NCI-H128 (cell line): ENCODE data around the gene CCS.
"Not testable (repeated sequence)": the region's sequence is repeated elsewhere in the genome, so short reads cannot be mapped to it uniquely, and the experiment has no call there.

Experiments used
- DNase-seq: peaks from one replicate; lab custom pipeline; 2025; ENCODE audit not compliant: unreplicated experiment; lab: John Stamatoyannopoulos, UW

Gene CCS

DNA sequence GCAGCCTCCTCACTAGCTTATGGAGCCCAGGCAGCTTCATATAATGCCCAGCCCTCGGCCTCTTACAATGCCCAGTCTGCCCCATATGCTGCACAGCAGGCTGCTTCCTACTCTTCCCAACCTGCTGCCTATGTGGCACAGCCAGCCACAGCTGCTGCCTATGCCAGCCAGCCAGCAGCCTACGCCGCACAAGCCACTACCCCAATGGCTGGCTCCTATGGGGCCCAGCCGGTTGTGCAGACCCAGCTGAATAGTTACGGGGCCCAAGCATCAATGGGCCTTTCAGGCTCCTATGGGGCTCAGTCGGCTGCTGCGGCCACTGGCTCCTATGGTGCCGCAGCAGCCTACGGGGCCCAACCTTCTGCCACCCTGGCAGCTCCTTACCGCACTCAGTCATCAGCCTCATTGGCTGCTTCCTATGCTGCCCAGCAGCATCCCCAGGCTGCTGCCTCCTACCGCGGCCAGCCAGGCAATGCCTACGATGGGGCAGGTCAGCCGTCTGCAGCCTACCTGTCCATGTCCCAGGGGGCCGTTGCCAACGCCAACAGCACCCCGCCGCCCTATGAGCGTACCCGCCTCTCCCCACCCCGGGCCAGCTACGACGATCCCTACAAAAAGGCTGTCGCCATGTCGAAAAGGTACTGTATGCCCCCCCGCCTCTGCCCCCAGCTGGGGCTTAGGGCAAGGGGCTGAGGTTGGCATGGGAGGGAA is 32.2 kb downstream of the CCS start:
- DNase-seq = no peak

- no peak for DNase-seq
Measured at GRCh38 chr11:66625752-66626149, 32.8 kb downstream of the CCS start.

DNA sequence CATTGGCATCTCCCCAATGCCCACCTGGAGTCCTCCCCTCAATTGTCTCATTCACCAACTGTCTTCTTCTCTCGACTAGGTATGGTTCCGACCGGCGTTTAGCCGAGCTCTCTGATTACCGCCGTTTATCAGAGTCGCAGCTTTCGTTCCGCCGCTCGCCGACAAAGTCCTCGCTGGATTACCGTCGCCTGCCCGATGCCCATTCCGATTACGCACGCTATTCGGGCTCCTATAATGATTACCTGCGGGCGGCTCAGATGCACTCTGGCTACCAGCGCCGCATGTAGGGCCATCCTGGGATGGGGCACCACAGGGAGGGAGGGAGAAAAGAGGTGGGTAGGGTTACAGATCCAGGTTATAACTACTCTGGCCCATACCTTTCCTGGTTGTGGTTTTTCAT is 33.4 kb downstream of the CCS start:
- DNase-seq = no peak

- DNase-seq = no peak
Measured at GRCh38 chr11:66626926-66627325, 33.9 kb downstream of the CCS start.

DNA sequence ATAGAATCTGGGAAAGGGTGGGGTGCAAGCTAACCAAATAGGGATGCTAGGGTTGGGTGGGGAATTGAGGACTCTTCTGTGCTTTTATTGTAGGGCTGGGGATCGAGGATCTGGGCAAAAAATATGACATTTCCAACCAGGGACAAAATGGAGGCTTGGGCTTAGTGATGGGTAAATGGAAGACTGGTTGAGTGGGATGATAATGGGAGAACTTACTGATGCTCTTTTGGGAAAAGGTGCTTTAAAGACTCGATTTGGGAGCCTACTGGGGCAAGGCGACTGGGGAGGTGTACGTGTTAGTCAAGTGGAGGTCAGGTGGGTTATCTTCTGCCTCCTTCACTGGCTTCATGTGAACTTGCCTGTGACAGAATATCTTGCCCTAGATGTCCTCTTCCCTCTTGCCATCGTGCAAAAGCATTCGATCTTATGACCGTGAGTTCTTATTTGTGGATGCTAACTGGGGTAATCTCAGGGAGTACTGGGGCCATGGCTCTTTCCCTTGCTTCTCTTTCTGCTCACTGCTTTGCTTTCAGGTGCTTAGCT is 35.1 kb downstream of the CCS start:
- DNase-seq = no peak

- no peak for DNase-seq
Measured at GRCh38 chr11:66629356-66629755, 36.4 kb downstream of the CCS start.

GRCh38 chr11:66631883-66632282 is 38.9 kb downstream of the CCS start:
- DNase-seq = no peak

DNA sequence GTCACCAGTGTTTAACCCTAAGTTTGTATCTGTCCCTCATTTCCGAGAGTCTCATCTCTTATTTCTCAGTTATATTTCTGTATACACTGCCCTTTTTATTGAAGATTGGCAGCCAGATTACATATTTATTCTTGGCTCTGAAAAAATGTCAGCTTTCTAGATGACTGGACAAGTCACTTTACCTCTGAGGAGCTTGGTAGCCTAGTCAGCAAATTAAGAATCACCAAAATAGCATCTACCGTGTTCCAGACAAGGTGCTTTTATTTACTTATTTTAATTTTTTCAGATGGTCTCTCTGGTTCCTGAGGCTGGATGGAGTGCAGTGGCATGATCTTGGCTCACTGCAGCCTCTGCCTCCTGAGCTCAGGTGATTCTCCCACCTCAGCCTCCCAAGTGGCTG is 40.0 kb downstream of the CCS start:
- DNase-seq = no peak

DNA sequence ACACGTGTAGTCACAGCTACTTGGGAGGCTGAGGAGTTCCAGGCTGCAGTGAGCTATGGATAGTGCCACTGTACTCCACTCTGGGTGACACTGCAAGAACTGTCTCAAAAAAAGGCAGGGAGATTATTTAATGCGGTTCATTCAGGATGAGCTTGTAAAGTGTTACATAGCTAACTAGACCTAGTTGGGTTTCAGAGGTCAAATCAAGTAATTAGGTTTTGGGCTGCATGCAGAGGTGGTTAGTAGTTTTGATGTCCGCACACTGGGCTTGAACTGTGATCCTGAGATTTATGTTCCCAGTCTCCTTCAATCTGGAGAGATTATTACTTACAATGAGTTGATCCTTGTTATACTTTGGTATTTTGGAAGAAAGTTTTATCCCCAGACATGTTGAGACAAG is 43.4 kb downstream of the CCS start:
- DNase-seq = no peak

DNA sequence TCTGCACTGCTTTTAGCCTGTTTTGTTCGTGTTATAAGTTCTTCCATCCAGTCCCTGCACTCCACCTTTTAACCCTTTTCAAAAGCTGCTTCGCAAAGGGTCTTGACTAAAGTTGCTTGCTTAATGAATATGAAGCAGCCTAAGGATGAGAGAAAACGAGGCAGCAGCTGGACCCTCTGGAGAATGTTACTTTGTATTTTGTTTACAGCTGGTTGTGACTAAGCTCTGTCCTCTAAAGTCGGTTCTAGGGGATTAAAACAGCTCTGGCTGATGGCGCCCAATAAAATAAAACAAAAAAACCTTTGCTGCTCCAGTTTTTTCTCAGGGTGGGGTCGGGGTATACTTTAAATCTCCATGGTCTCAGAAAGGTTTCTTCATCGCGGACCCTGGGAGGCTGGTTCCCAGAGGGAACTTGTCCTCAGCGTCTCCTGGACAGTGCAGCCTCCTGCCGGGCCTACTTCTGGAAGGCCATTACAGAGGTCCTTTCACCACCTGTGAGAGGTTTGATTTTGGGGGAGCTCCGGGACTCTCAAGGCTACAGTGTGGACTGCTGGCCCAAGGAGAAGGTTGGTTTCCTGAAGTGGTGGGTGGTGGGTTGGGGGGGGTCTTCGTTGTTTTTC is 44.7 kb downstream of the CCS start:
- no peak for DNase-seq

DNA sequence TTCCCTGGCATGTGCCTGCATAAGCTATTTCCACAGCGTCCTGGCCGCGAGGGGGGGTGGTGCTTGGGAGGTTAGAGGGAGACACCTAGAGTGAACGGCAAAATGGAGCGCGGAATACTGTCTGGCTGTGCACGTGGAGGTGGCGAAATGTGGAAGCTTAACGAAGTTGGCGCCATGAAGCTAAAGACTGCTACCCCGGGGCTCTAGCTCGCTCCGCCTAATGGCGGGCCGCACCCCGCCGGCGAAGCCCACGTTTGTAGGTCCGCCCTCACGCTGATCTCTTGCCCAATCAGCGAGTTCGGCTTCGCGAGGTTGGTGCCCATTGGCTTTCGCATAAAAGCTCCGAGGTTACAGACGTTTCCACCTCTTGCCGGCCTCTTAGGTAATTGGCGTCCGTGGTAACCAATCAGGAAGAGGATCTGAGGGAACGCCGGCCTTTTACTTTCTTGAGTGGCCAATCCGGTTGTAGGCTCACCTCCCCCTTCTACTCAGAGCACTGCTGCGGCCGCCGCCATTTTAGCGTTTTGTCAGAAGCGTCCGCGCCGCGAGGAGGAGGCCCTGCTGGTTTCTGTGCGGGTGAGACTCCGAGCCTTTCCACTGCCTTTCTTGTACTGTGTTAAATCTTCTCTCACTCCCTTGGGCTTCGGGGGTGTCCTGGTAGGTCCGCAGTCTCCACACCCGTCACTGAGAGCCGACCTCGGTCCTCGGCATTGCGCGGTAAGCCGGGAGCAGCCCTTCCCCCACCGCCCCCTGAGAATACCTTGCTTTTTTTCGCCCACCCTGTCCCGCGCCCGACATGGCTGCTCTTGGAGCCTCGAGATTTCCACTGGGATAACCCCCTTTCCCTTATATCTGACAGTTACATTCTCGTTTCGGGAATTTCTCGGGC is 45.4 kb downstream of the CCS start, which contains the start of gene RBM4:
TSS of gene RBM4 (plus strand) at position 527 of the 889 bp plus-strand sequence. CDS start 1,009 bp downstream, outside the sequence.
- DNase-seq = peak; percentile 99

GRCh38 chr11:66639066-66639813 is 46.3 kb downstream of the CCS start:
- no peak for DNase-seq

DNA sequence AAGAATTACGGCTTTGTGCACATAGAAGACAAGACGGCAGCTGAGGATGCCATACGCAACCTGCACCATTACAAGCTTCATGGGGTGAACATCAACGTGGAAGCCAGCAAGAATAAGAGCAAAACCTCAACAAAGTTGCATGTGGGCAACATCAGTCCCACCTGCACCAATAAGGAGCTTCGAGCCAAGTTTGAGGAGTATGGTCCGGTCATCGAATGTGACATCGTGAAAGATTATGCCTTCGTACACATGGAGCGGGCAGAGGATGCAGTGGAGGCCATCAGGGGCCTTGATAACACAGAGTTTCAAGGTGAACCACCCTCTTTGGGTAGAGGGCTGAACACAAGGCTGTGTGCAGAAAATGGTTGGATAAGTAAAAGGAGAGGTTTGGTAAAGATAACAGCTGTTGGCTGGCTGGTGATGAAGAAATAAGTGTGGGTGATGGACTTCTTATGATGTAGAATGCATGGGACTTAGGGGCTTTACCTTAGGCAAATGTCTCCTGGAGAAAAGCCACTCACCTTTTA is 46.9 kb downstream of the CCS start:
- not testable (repeated sequence) for DNase-seq

GRCh38 chr11:66641834-66642233 is 48.8 kb downstream of the CCS start:
- no peak for DNase-seq

GRCh38 chr11:66643745-66644437 is 50.9 kb downstream of the CCS start:
- DNase-seq = no peak

GRCh38 chr11:66646828-66647227 is 53.8 kb downstream of the CCS start:
- no peak for DNase-seq

GRCh38 chr11:66649903-66650302 is 56.9 kb downstream of the CCS start:
- no peak for DNase-seq

DNA sequence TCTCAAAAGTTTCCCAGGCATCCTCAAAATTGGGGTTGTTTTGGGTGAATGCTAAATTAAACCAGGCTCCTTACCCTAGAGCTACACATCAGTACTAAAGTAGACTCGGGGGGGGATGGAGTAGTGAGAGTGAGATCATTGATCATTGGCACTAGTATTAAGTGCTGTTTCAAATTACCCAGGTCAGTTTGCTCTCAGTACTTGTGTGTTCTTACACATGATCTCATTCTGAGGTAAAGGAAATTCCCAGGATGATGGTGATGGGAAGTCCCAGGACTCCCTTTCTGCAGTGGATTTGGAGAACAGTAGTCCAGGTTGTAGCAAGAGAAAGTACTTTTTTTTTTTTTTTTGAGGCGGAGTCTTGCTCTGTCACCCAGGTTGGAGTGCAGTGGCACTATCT is 58.0 kb downstream of the CCS start:
- DNase-seq = no peak

- no peak for DNase-seq
Measured at GRCh38 chr11:66652651-66653050, 59.7 kb downstream of the CCS start.

DNA sequence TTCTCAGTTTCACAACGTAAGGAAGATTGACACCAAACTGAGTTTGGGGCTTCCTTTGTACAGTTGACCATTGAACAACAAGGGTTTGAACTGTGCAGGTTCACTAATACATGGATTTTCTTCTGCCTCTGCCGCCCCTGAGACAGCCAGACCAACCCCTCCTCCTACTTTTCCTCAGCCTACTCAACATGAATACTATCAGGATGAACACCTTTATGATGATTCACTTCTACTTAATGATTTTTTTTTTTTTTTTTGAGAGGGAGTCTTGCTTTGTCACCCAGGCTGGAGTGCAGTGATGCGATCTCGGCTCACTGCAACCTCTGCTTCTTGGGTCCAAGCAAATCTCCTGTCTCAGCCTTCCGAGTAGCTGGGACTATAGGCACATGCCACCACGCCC is 60.1 kb downstream of the CCS start:
- DNase-seq = no peak
